IMR-90 (cell line): ENCODE data around the gene PPP2R5E. TPM values are rescaled to one million over a fixed set of nuclear protein-coding genes. Genes with fewer than 3 reads are reported as not detected.

Experiments
- ATAC-seq: fragments of 200-7000 bp; cut with Tn5 transposase; 2 replicates; pipeline ENCODE4 v1.9.1; 2020; ENCODE audit warnings: low read depth, mild to moderate bottlenecking, moderate library complexity
- BruUV-seq: library from RNA; stranded (reverse); fragments of 400-500 nt; replicated peaks from 2 replicates; lab custom pipeline; 2021; lab: Mats Ljungman, UMichigan
- CTCF ChIA-PET: fragments of 300-600 bp; formaldehyde crosslinking; extraction: SDS; loops from one replicate; lab custom pipeline; 2021; ENCODE audit warnings: antibody characterized with exemption; lab: Yijun Ruan, JAX
- POLR2A ChIA-PET: fragments of 300-600 bp; sonication (Branson Sonifier 250); formaldehyde crosslinking; loops from one replicate; lab custom pipeline; 2022; ENCODE audit warnings: antibody characterized with exemption; ENCODE audit not compliant: unreplicated experiment; lab: Charles Lee
- DNase-seq: peaks from one replicate; pipeline ENCODE4 v3.0.0; 2013
- H2AFZ ChIP-seq: replicated peaks from 2 replicates; pipeline ENCODE3; 2013; ENCODE audit warnings: low read length, mild to moderate bottlenecking; ENCODE audit not compliant: poor library complexity
- H2AK5ac ChIP-seq: 2 replicates; pipeline ENCODE4 v1.6.1; 2013; ENCODE audit warnings: low read depth, low read length, inconsistent platforms
- H2AK9ac ChIP-seq: replicated peaks from 2 replicates; pipeline ENCODE3; 2013; ENCODE audit warnings: mild to moderate bottlenecking, low read depth, low read length, moderate library complexity; ENCODE audit not compliant: poor library complexity
- H2BK120ac ChIP-seq: 2 replicates; pipeline ENCODE4 v1.6.1; 2013; ENCODE audit warnings: low read depth, low read length, inconsistent platforms
- H2BK15ac ChIP-seq: 3 replicates; pipeline ENCODE4 v1.6.1; 2013; ENCODE audit warnings: low read depth, low read length, inconsistent platforms
- H2BK20ac ChIP-seq: 2 replicates; pipeline ENCODE4 v1.6.1; 2013; ENCODE audit warnings: low read depth, mild to moderate bottlenecking, inconsistent platforms, low read length, moderate library complexity
- H2BK5ac ChIP-seq: 2 replicates; pipeline ENCODE4 v1.6.1; 2013; ENCODE audit warnings: mild to moderate bottlenecking, low read depth, low read length, inconsistent platforms; ENCODE audit not compliant: poor library complexity, severe bottlenecking
- H3K14ac ChIP-seq: replicated peaks from 2 replicates; pipeline ENCODE4 v1.6.1; 2013; ENCODE audit warnings: low read depth, low read length, inconsistent platforms
- H3K18ac ChIP-seq: 2 replicates; pipeline ENCODE4 v1.6.1; 2013; ENCODE audit warnings: low read depth, low read length, control low read depth
- H3K23ac ChIP-seq: 2 replicates; pipeline ENCODE4 v1.6.1; 2013; ENCODE audit warnings: low read depth, low read length, inconsistent platforms
- H3K27ac ChIP-seq: 2 replicates; pipeline ENCODE4 v1.5.1; 2013; ENCODE audit warnings: mild to moderate bottlenecking, control low read depth, low read length; ENCODE audit not compliant: insufficient read depth
- H3K27me3 ChIP-seq: 2 replicates; pipeline ENCODE4 v1.6.1; 2013; ENCODE audit warnings: low read length; ENCODE audit not compliant: control insufficient read depth, insufficient read depth
- H3K36me3 ChIP-seq: 2 replicates; pipeline ENCODE4 v1.6.1; 2013; ENCODE audit warnings: low read length, mixed read lengths; ENCODE audit not compliant: control insufficient read depth, insufficient read depth
- H3K4ac ChIP-seq: 2 replicates; pipeline ENCODE4 v1.6.1; 2013; ENCODE audit warnings: low read depth, low read length, inconsistent platforms
- H3K4me1 ChIP-seq: 2 replicates; pipeline ENCODE4 v1.6.1; 2013; ENCODE audit warnings: low read length, mixed read lengths; ENCODE audit not compliant: control insufficient read depth, insufficient read depth
- H3K4me2 ChIP-seq: 2 replicates; pipeline ENCODE4 v1.6.1; 2013; ENCODE audit warnings: low read depth, mild to moderate bottlenecking, control low read depth, low read length, moderate library complexity
- H3K4me3 ChIP-seq: 2 replicates; pipeline ENCODE4 v1.5.1; 2013; ENCODE audit warnings: low read depth, mild to moderate bottlenecking, control low read depth, low read length, moderate library complexity; ENCODE audit not compliant: insufficient read depth
- H3K56ac ChIP-seq: 2 replicates; pipeline ENCODE4 v1.6.1; 2013; ENCODE audit warnings: low read length, inconsistent platforms; ENCODE audit not compliant: insufficient read depth; ENCODE audit errors: extremely low read depth
- H3K79me1 ChIP-seq, 2 experiments: 2 replicates each; pipeline ENCODE4 v1.6.1; 2013; ENCODE audit warnings: low read length in 2 of 2, inconsistent platforms in 1 of 2, low read depth in 1 of 2
- H3K9ac ChIP-seq: 2 replicates; pipeline ENCODE4 v1.6.1; 2013; ENCODE audit warnings: low read depth, low read length, control low read depth
- H3K9me1 ChIP-seq: 2 replicates; pipeline ENCODE4 v1.6.1; 2013; ENCODE audit warnings: low read length, inconsistent platforms; ENCODE audit not compliant: insufficient read depth
- H3K9me3 ChIP-seq: 2 replicates; pipeline ENCODE4 v1.6.1; 2013; ENCODE audit warnings: low read length; ENCODE audit not compliant: control insufficient read depth, insufficient read depth
- H4K20me1 ChIP-seq: 2 replicates; pipeline ENCODE4 v1.6.1; 2013; ENCODE audit warnings: low read length, inconsistent platforms; ENCODE audit not compliant: insufficient read depth
- H4K5ac ChIP-seq: 2 replicates; pipeline ENCODE4 v1.6.1; 2013; ENCODE audit warnings: mild to moderate bottlenecking, low read depth, low read length, control low read depth
- H4K8ac ChIP-seq, 2 experiments: 2 replicates each; pipeline ENCODE4 v1.6.1; 2013; ENCODE audit warnings: low read depth in 2 of 2, low read length in 2 of 2, control low read depth in 1 of 2, inconsistent platforms in 1 of 2
- H4K91ac ChIP-seq: 2 replicates; pipeline ENCODE4 v1.6.1; 2013; ENCODE audit warnings: low read depth, low read length, inconsistent platforms; ENCODE audit not compliant: insufficient read depth
- CEBPB ChIP-seq: IDR thresholded peaks from 2 replicates; pipeline ENCODE4 v1.6.1; 2012; ENCODE audit warnings: low read depth, low read length, improper control_type of control experiment
- ELK1 ChIP-seq: fragments of 150-350 bp; IDR thresholded peaks from 2 replicates; pipeline ENCODE4 v1.6.1; 2016; ENCODE audit warnings: low read depth, mild to moderate bottlenecking, low read length, moderate library complexity, borderline replicate concordance
- FOS ChIP-seq: fragments of 150-350 bp; IDR thresholded peaks from 2 replicates; pipeline ENCODE4 v1.6.1; 2016; ENCODE audit warnings: low read depth, low read length
- MAFK ChIP-seq: IDR thresholded peaks from 2 replicates; pipeline ENCODE4 v1.6.1; 2012; ENCODE audit warnings: low read depth, low read length, improper control_type of control experiment
- MAZ ChIP-seq: IDR thresholded peaks from 2 replicates; pipeline ENCODE4 v1.6.1; 2012; ENCODE audit warnings: low read depth, mild to moderate bottlenecking, low read length, improper control_type of control experiment, moderate library complexity, borderline replicate concordance
- NFE2L2 ChIP-seq: fragments of 150-350 bp; IDR thresholded peaks from 2 replicates; pipeline ENCODE4 v1.6.1; 2016; ENCODE audit warnings: low read depth, mild to moderate bottlenecking, low read length
- RCOR1 ChIP-seq: IDR thresholded peaks from 2 replicates; pipeline ENCODE4 v1.6.1; 2012; ENCODE audit warnings: mild to moderate bottlenecking, low read length, improper control_type of control experiment; ENCODE audit not compliant: insufficient replicate concordance
- WGBS, 2 experiments: methylation state at CpG; one replicate each; pipeline versions ENCODE4 v1.1.5 to v1.1.7; 2013; ENCODE audit warnings: missing lambda C conversion rate in 2 of 2; ENCODE audit not compliant: insufficient read length in 1 of 2; ENCODE audit errors: extremely low coverage in 2 of 2; 5-methylcytosine and 5-hydroxymethylcytosine counted together
- dilution Hi-C: fragments of 300-500 bp; cut with HindIII; formaldehyde crosslinking; loops from one replicate; pipeline ENCODE4 v1.14.3; 2018; ENCODE audit warnings: low sequenced_read_pairs; ENCODE audit not compliant: unreplicated experiment
- in situ Hi-C: fragments of 300-500 bp; cut with MboI; formaldehyde crosslinking; loops from 3 replicates; pipeline ENCODE4 v1.14.3; 2019; ENCODE audit warnings: low sequenced_read_pairs, inconsistent platforms, mixed read lengths
- intact Hi-C: fragments of 100-400 bp; cut with micrococcal nuclease; formaldehyde crosslinking; loops from 2 replicates; pipeline ENCODE4 v1.10.0; 2022
- polyA plus RNA-seq, 3 experiments: library from polyadenylated mRNA; depleted of rRNA; stranded (reverse); fragments of >200 nt; gene quantifications; 2 replicates each; pipeline ENCODE4 v1.2.3, GENCODE V29; 2012; ENCODE audit warnings: low replicate concordance in 1 of 3
- total RNA-seq: library from RNA; depleted of rRNA; stranded (reverse); fragments of >200 nt; gene quantifications from 2 replicates; pipeline ENCODE4 v1.2.3, GENCODE V29; 2012
- TF ChIP-seq, protein P1 (sequence below): fragments of 150-350 bp; IDR thresholded peaks from 2 replicates; pipeline ENCODE4 v1.6.1; 2017; ENCODE audit warnings: mild to moderate bottlenecking, antibody characterized with exemption, low read length, low read depth

Gene PPP2R5E
- total and polyA plus RNA-seq, 2 of the 4 experiments (the other 2 are of a cell fraction) = 9.7 to 12.2 TPM

DNA sequence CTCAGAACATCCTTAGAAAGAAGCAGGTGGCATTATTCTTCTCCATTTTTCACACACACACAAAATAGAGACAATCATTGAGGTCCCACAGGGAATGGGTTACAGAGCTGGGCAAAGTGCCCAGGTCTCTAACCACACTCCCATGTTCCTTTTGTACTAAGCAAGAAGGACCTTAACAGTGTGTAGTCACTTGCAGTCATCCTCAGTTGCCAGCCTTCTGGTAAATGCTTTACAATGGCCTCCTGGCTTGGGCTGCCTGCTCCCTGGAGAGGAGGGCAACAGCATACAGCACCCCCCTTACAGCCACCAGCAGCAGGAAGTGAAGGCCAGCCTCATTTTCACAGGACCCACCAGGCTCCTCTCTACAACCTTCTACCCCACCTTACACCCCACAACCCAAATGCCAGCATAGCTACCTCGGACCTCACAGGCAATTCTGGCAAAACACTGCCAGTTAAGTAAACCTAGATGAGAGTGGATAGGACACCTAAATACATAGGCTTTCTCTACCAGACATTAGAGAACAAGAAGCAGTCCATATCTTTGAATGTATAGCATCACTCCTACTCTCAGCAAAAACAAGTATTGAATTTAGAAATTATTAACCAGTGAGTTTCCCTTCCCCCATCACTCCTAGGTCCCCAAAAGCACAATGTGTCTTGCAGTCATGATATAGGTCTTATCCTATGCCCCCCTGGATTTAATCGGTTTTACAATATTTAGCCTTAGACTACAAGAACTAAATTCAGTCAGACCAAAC, 88.1 kb downstream of the PPP2R5E start:
- TF ChIP-seq MAZ (no peak), MAFK (no peak), CEBPB (no peak), FOS (no peak), NFE2L2 (no peak), ELK1 (no peak), RCOR1 (no peak)
- TF ChIP-seq, protein P1, sequence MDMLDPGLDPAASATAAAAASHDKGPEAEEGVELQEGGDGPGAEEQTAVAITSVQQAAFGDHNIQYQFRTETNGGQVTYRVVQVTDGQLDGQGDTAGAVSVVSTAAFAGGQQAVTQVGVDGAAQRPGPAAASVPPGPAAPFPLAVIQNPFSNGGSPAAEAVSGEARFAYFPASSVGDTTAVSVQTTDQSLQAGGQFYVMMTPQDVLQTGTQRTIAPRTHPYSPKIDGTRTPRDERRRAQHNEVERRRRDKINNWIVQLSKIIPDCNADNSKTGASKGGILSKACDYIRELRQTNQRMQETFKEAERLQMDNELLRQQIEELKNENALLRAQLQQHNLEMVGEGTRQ = no peak
- H3K4ac ChIP-seq = no peak overlapping the region
- 100% methylated on average over 1 of the region's 2 CpGs; no CpG with 5 or more reads in 1 of the 2 experiments for WGBS, 2 experiments
- H3K36me3 ChIP-seq = peaks cover 7% of the 10 kb centered on the region; the same call in 1 of the 2 replicates
- no peak overlapping the region; the same call in 1 of the 2 replicates for H2AK5ac ChIP-seq
- in situ Hi-C loops (no loop called here), intact Hi-C loops (no loop called here), dilution Hi-C loops (no loop called here)
- H3K27ac ChIP-seq = no peak overlapping the region
- DNase-seq = peak; percentile 54
- H3K4me2 ChIP-seq = no peak overlapping the region
- H2BK120ac ChIP-seq = no peak overlapping the region
- H2AK9ac ChIP-seq = no peak overlapping the region
- BruUV-seq = no TSS peak
- no peak overlapping the region for H3K14ac ChIP-seq
- H4K5ac ChIP-seq = no peak overlapping the region
- peaks cover 40% of the 10 kb centered on the region; the same call in 1 of the 2 replicates for H4K20me1 ChIP-seq
- no peak overlapping the region for H3K23ac ChIP-seq
- H4K91ac ChIP-seq = no peak overlapping the region
- no peaks in the 10 kb centered on the region for H3K9me3 ChIP-seq
- H4K8ac ChIP-seq = no peak overlapping the region
- H3K27me3 ChIP-seq = no peaks in the 10 kb centered on the region
- H2BK15ac ChIP-seq = no peak overlapping the region
- ChIA-PET POLR2A (no interaction called here), CTCF (interaction anchor here (0.6 kb wide), 1 partner anchor 48 kb away, joined by 3 read pairs; no protein-coding TSS in a partner anchor)
- no peak overlapping the region for H2AFZ ChIP-seq
- no peak overlapping the region for H3K4me3 ChIP-seq
- H3K9me1 ChIP-seq = peaks cover 7% of the 10 kb centered on the region
- H3K56ac ChIP-seq = no peak overlapping the region
- peaks cover 3% of the 10 kb centered on the region for H3K4me1 ChIP-seq
- no peak overlapping the region for H3K9ac ChIP-seq
- ATAC-seq = peak; percentile 44; the same call in 1 of the 2 replicates
- H3K18ac ChIP-seq = no peak overlapping the region
- H2BK20ac ChIP-seq = no peak overlapping the region
- H2BK5ac ChIP-seq = no peak overlapping the region
- peaks cover 37 to 73% of the 10 kb centered on the region in 2 experiments for H3K79me1 ChIP-seq
